GM19467 (cell line): ENCODE results near the gene TSTD1.
"Not testable (repeated sequence)": the region's sequence is repeated elsewhere in the genome, so short reads cannot be mapped to it uniquely, and the experiment has no call there.

Experiments used
- ATAC-seq: cut with Tn5 transposase; IDR thresholded peaks from one replicate; pipeline ENCODE4 v1.9.1; 2021; ENCODE audit warnings: mild to moderate bottlenecking, moderate library complexity; ENCODE audit not compliant: unreplicated experiment

Gene TSTD1

GRCh38 chr1:161069241-161069640 lies 30.5 kb upstream of the TSTD1 start:
- peak; percentile 2 for ATAC-seq

- peak; percentile 57 for ATAC-seq
These were observed 29.8 kb upstream of the TSTD1 start for GRCh38 chr1:161068306-161069234.

- ATAC-seq = no peak
These were observed 27.9 kb upstream of the TSTD1 start for GRCh38 chr1:161066694-161067093.

GRCh38 chr1:161065681-161066080 lies 26.9 kb upstream of the TSTD1 start:
- ATAC-seq = not testable (repeated sequence)

- ATAC-seq = not testable (repeated sequence)
These were observed 25.2 kb upstream of the TSTD1 start for GRCh38 chr1:161063936-161064335.

GRCh38 chr1:161061419-161061818 lies 22.7 kb upstream of the TSTD1 start:
- no peak for ATAC-seq

GRCh38 chr1:161059293-161059692 lies 20.5 kb upstream of the TSTD1 start:
- no peak for ATAC-seq

- no peak for ATAC-seq
These were observed 16.0 kb upstream of the TSTD1 start for GRCh38 chr1:161054805-161055204.

GRCh38 chr1:161054232-161054631 lies 15.5 kb upstream of the TSTD1 start:
- no peak for ATAC-seq

- ATAC-seq = no peak
These were observed 14.1 kb upstream of the TSTD1 start for GRCh38 chr1:161052899-161053298.

- ATAC-seq = no peak
These were observed 12.5 kb upstream of the TSTD1 start for GRCh38 chr1:161051219-161051618.

- ATAC-seq = no peak
These were observed 10.4 kb upstream of the TSTD1 start for GRCh38 chr1:161048949-161049722.

GRCh38 chr1:161047436-161048420 lies 9.0 kb upstream of the TSTD1 start:
- no peak for ATAC-seq

- peak; percentile 34 for ATAC-seq
These were observed 8.0 kb upstream of the TSTD1 start for GRCh38 chr1:161046605-161047228.

- ATAC-seq = peak; percentile 55
These were observed 7.2 kb upstream of the TSTD1 start, which contains the start of gene USF1 for GRCh38 chr1:161045736-161046604. Gene USF1, minus strand, starts transcription at chr1:161045977. Its CDS starts 2,702 bp downstream, at chr1:161043275.

- peak; percentile 47 for ATAC-seq
These were observed 6.4 kb upstream of the TSTD1 start for GRCh38 chr1:161044908-161045735.

GRCh38 chr1:161044535-161044907 lies 5.8 kb upstream of the TSTD1 start:
- no peak for ATAC-seq

GRCh38 chr1:161039546-161039945 lies 782 bp upstream of the TSTD1 start:
- ATAC-seq = no peak
